ENCODE measurements around the gene PTGER3.
A peak's percentile ranks its signal among the peaks of the same experiment; 100 is the strongest.

PTGER3 gene

DNA sequence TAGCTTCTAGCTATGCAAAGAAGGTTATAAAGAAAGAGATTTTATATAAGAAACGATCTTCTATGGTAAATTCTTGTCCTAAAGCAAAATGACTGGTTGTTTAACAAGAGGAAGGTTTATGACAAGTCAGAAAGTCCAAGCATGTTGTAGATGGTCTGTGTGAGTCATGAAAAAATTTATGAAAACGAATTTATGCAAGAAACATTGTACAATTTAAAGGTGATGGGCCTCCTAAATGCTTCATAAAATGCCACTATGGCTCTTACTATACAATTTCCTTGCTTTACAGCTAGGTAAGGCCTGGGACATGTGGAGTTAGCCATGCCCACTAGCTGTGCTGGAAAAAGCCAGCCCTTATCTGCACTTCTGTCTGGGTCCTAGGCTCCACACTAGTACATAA, 125.4 kb downstream of the PTGER3 start:
- peak in 1 of 2 experiments; percentile 23 for DNase-seq

More for the DNA sequence above, 125.4 kb downstream of the PTGER3 start:
- no peak for TF ChIP-seq POLR2A (IDR thresholded peaks at IDR 0.05; ENCODE audit: low read length)
- TF ChIP-seq GATA1 (IDR thresholded peaks at IDR 0.05; ENCODE audit: low read depth, low read length) = no peak

Measured in erythroblast (primary cell).